Motor neuron (in vitro differentiated cells): Measurements from ENCODE around the gene OPN3. TPM values are rescaled to one million over a fixed set of nuclear protein-coding genes. Genes with fewer than 3 reads are reported as not detected.

Experiments used
- ATAC-seq, 8 experiments: fragments of 200-7000 bp; cut with Tn5 transposase; replicated peaks in 6 of 8; 2 replicates each; pipeline ENCODE4 v1.8.0; 2021; ENCODE audit warnings: mild to moderate bottlenecking in 8 of 8, moderate library complexity in 8 of 8
- H3K27ac ChIP-seq, 2 donors: fragments of 250-450 bp; sonication (Bioruptor Pico); 2 replicates each; pipeline ENCODE4 v1.9.0; 2021; ENCODE audit warnings: antibody characterized with exemption in 2 of 2, mild to moderate bottlenecking in 2 of 2, moderate library complexity in 1 of 2
- H3K4me1 ChIP-seq, 2 donors: fragments of 250-450 bp; sonication (Bioruptor Pico); replicated peaks in 1 of 2; 2 replicates each; pipeline ENCODE4 v1.6.1; 2021; ENCODE audit warnings: antibody characterized with exemption in 2 of 2, mild to moderate bottlenecking in 2 of 2, moderate library complexity in 1 of 2
- H3K4me3 ChIP-seq, 5 donors: fragments of 250-450 bp; sonication (Bioruptor Pico); 2 replicates each; pipeline ENCODE4 v1.9.0; 2021; ENCODE audit warnings: antibody characterized with exemption in 5 of 5, mild to moderate bottlenecking in 5 of 5, moderate library complexity in 4 of 5
- WGBS, 10 experiments: fragments of 450-650 bp; shearing (Covaris generic); methylation state at CpG; one replicate each; pipeline ENCODE4 v1.0.0; 2022; 5-methylcytosine and 5-hydroxymethylcytosine counted together
- in situ Hi-C, 9 experiments: fragments of 400-800 bp; cut with MboI; loops; one replicate each; pipeline ENCODE4 v1.15.0; 2021; ENCODE audit warnings: low sequenced_read_pairs in 9 of 9, low pct_unique_long_range_greater_than_20kb in 2 of 9; ENCODE audit not compliant: unreplicated experiment in 9 of 9
- total RNA-seq, 8 experiments: library from RNA; unstranded; fragments of 300-600 nt; gene quantifications; 2 replicates each; pipeline versions ENCODE4 v1.2.3 to v1.2.4, GENCODE V29; 2022

Gene OPN3
- total RNA-seq, 8 experiments from 2014 or later, result 1.7 to 16.7 (median 7.1) TPM

- in situ Hi-C loops, result no loop called here
- Histone ChIP-seq H3K27ac (no peak overlapping the region), H3K4me3 (no peak overlapping the region), H3K4me1 (no peaks in the 10 kb centered on the region)
- no peak for ATAC-seq
Measured at GRCh38 chr1:241630005-241630404, 10.2 kb downstream of the OPN3 start.

- no peaks in the 10 kb centered on the region for H3K4me1 ChIP-seq
- no peak overlapping the region for H3K27ac ChIP-seq
- 60 to 95% (median 74%) methylated on average over 2 to 9 of the region's 9 CpGs for WGBS, 10 experiments
- in situ Hi-C loops, result loop anchor here in 1 of 9 experiments (10.0 kb wide), 1 partner anchor 207 kb away; no protein-coding TSS in a partner anchor
- ATAC-seq, result peak in 3 of 8 experiments; percentile 47 to 76 (median 60)
- H3K4me3 ChIP-seq, result no peak overlapping the region
Measured at GRCh38 chr1:241627453-241628259, 12.5 kb downstream of the OPN3 start.

- H3K4me1 ChIP-seq, result no peaks in the 10 kb centered on the region
- H3K4me3 ChIP-seq, result no peak overlapping the region
- peak in 2 of 8 experiments; percentile 55 to 76 for ATAC-seq
- no peak overlapping the region for H3K27ac ChIP-seq
- in situ Hi-C loops, result loop anchor here in 1 of 9 experiments (10.0 kb wide), 1 partner anchor 210 kb away; no protein-coding TSS in a partner anchor
- WGBS, 10 experiments, result 10 to 100% (median 82%) methylated on average over 1 to 2 of the region's 2 CpGs; no CpG with 5 or more reads in 2 of the 10 experiments
Measured at GRCh38 chr1:241624935-241625334, 15.2 kb downstream of the OPN3 start.

- ATAC-seq, result no peak
- 59 to 100% (median 91%) methylated on average over 3 to 5 of the region's 5 CpGs; no CpG with 5 or more reads in 1 of the 10 experiments for WGBS, 10 experiments
- in situ Hi-C loops, result loop anchor here in 1 of 9 experiments (10.0 kb wide), 1 partner anchor 212 kb away; no protein-coding TSS in a partner anchor
- Histone ChIP-seq H3K4me3 (no peak overlapping the region), H3K4me1 (no peaks in the 10 kb centered on the region), H3K27ac (no peak overlapping the region)
Measured at GRCh38 chr1:241622669-241623068, 17.5 kb downstream of the OPN3 start.

GRCh38 chr1:241617426-241617825 is 22.7 kb downstream of the OPN3 start:
- in situ Hi-C loops, result loop anchor here in 2 of 9 experiments (10.0 kb wide), 2 partner anchors 207 to 217 kb away; no protein-coding TSS in a partner anchor
- Histone ChIP-seq H3K27ac (no peak overlapping the region), H3K4me1 (no peaks in the 10 kb centered on the region), H3K4me3 (no peak overlapping the region)
- 62 to 100% (median 78%) methylated on average over 3 to 7 of the region's 7 CpGs for WGBS, 10 experiments
- ATAC-seq, result peak in 5 of 8 experiments; percentile 52 to 93 (median 91)

- H3K4me3 ChIP-seq, result no peak overlapping the region
- no peak overlapping the region for H3K27ac ChIP-seq
- peak in 2 of 8 experiments; percentile 14 to 28 for ATAC-seq
- in situ Hi-C loops, result loop anchor here in 2 of 9 experiments (10.0 kb wide), 2 partner anchors 209 to 219 kb away; no protein-coding TSS in a partner anchor
- H3K4me1 ChIP-seq, result no peaks in the 10 kb centered on the region
- WGBS, 10 experiments, result 72 to 89% (median 82%) methylated on average over 2 to 8 of the region's 8 CpGs
Measured at GRCh38 chr1:241615043-241615974, 24.9 kb downstream of the OPN3 start.

GRCh38 chr1:241614572-241614971 is 25.6 kb downstream of the OPN3 start:
- ATAC-seq, result no peak
- H3K4me3 ChIP-seq, result no peak overlapping the region
- H3K27ac ChIP-seq, result no peak overlapping the region
- WGBS, 10 experiments, result 43 to 88% (median 73%) methylated on average over 1 to 4 of the region's 4 CpGs
- no peaks in the 10 kb centered on the region for H3K4me1 ChIP-seq
- in situ Hi-C loops, result loop anchor here in 2 of 9 experiments (10.0 kb wide), 2 partner anchors 210 to 220 kb away; no protein-coding TSS in a partner anchor

GRCh38 chr1:241614144-241614543 is 26.0 kb downstream of the OPN3 start:
- no peaks in the 10 kb centered on the region for H3K4me1 ChIP-seq
- no peak overlapping the region for H3K27ac ChIP-seq
- H3K4me3 ChIP-seq, result no peak overlapping the region
- in situ Hi-C loops, result loop anchor here in 2 of 9 experiments (10.0 kb wide), 2 partner anchors 211 to 221 kb away; no protein-coding TSS in a partner anchor
- no peak for ATAC-seq
- 71 to 100% (median 88%) methylated on average over 1 to 4 of the region's 4 CpGs; no CpG with 5 or more reads in 1 of the 10 experiments for WGBS, 10 experiments

GRCh38 chr1:241612533-241613477 is 27.4 kb downstream of the OPN3 start:
- Histone ChIP-seq H3K4me3 (no peak overlapping the region), H3K27ac (no peak overlapping the region), H3K4me1 (no peaks in the 10 kb centered on the region)
- peak in 6 of 8 experiments; percentile 21 to 66 (median 57) for ATAC-seq
- 42 to 100% (median 82%) methylated on average over 4 to 9 of the region's 9 CpGs for WGBS, 10 experiments
- in situ Hi-C loops, result loop anchor here in 2 of 9 experiments (10.0 kb wide), 2 partner anchors 212 to 222 kb away; no protein-coding TSS in a partner anchor

- in situ Hi-C loops, result loop anchor here in 2 of 9 experiments (10.0 kb wide), 2 partner anchors 213 to 223 kb away; no protein-coding TSS in a partner anchor
- WGBS, 10 experiments, result 83 to 100% (median 96%) methylated on average over 1 of the region's 1 CpG; no CpG with 5 or more reads in 2 of the 10 experiments
- Histone ChIP-seq H3K4me3 (no peak overlapping the region), H3K4me1 (no peaks in the 10 kb centered on the region), H3K27ac (no peak overlapping the region)
- no peak for ATAC-seq
Measured at GRCh38 chr1:241611736-241612135, 28.4 kb downstream of the OPN3 start.

- no peaks in the 10 kb centered on the region for H3K4me1 ChIP-seq
- 0 to 90% (median 68%) methylated on average over 1 to 3 of the region's 3 CpGs; no CpG with 5 or more reads in 1 of the 10 experiments for WGBS, 10 experiments
- in situ Hi-C loops, result loop anchor here in 2 of 9 experiments (10.0 kb wide), 2 partner anchors 214 to 224 kb away; no protein-coding TSS in a partner anchor
- ATAC-seq, result peak in 3 of 8 experiments; percentile 78 to 91 (median 83)
- no peak overlapping the region for H3K27ac ChIP-seq
- H3K4me3 ChIP-seq, result no peak overlapping the region
Measured at GRCh38 chr1:241611063-241611462, 29.1 kb downstream of the OPN3 start.
